Fibroblast of lung (primary cell): ENCODE data around the gene NHSL2. TPM values are rescaled to one million over a fixed set of nuclear protein-coding genes. Genes with fewer than 3 reads are reported as not detected.
"Not testable (repeated sequence)": the region's sequence is repeated elsewhere in the genome, so short reads cannot be mapped to it uniquely, and the experiment has no call there.

Experiments
- DNase-seq, 2 donors: peaks; one replicate each; pipeline versions ENCODE4 v3.0.0 to v3.0.0-alpha.2; 2010; ENCODE audit warnings: low read depth in 2 of 2
- H2AFZ ChIP-seq: 2 replicates; pipeline ENCODE4 v1.5.1; 2012; ENCODE audit warnings: low read length, control low read depth, inconsistent platforms
- H3K27ac ChIP-seq: 2 replicates; pipeline ENCODE4 v1.5.1; 2011; ENCODE audit warnings: low read length, control low read depth; ENCODE audit not compliant: insufficient read depth
- H3K27me3 ChIP-seq: 2 replicates; pipeline ENCODE4 v1.5.1; 2011; ENCODE audit warnings: mild to moderate bottlenecking, low read length; ENCODE audit not compliant: control insufficient read depth, insufficient read depth
- H3K36me3 ChIP-seq: 2 replicates; pipeline ENCODE4 v1.5.1; 2011; ENCODE audit warnings: low read length; ENCODE audit not compliant: control insufficient read depth, insufficient read depth
- H3K4me1 ChIP-seq: 2 replicates; pipeline ENCODE4 v1.5.1; 2011; ENCODE audit warnings: low read length; ENCODE audit not compliant: control insufficient read depth, insufficient read depth; ENCODE audit errors: extremely low read depth
- H3K4me2 ChIP-seq: 2 replicates; pipeline ENCODE4 v1.5.1; 2011; ENCODE audit warnings: low read length, control low read depth; ENCODE audit not compliant: insufficient read depth; ENCODE audit errors: extremely low read depth
- H3K4me3 ChIP-seq, 4 experiments: fragments of 200-600 bp in 1 of 4; sonication (generic) in 1 of 4; replicated peaks in 1 of 4; 2 replicates each; pipeline ENCODE4 v1.5.1; 2011 to 2016; ENCODE audit warnings: low read length in 4 of 4, low read depth in 3 of 4, mild to moderate bottlenecking in 3 of 4, control low read depth in 2 of 4, inconsistent platforms in 1 of 4, mixed read lengths in 1 of 4; ENCODE audit not compliant: insufficient read depth in 1 of 4; ENCODE audit errors: control extremely low read depth in 1 of 4
- H3K79me2 ChIP-seq: 2 replicates; pipeline ENCODE4 v1.5.1; 2012; ENCODE audit warnings: mild to moderate bottlenecking, low read length, inconsistent platforms; ENCODE audit not compliant: control insufficient read depth, insufficient read depth
- H3K9ac ChIP-seq: 2 replicates; pipeline ENCODE4 v1.5.1; 2011; ENCODE audit warnings: mild to moderate bottlenecking, low read length, control low read depth; ENCODE audit not compliant: insufficient read depth
- H3K9me3 ChIP-seq: 2 replicates; pipeline ENCODE4 v1.5.1; 2012; ENCODE audit warnings: low read depth, low read length; ENCODE audit not compliant: control insufficient read depth, insufficient read depth
- H4K20me1 ChIP-seq: 2 replicates; pipeline ENCODE4 v1.5.1; 2011; ENCODE audit warnings: low read length; ENCODE audit not compliant: control insufficient read depth, insufficient read depth; ENCODE audit errors: extremely low read depth
- EZH2 ChIP-seq: IDR thresholded peaks from 2 replicates; pipeline ENCODE4 v1.5.1; 2012; ENCODE audit warnings: low read length, control low read depth, mild to moderate bottlenecking; ENCODE audit errors: missing control alignments
- polyA plus RNA-seq, 2 donors: library from polyadenylated mRNA; depleted of rRNA in 1 of 2; stranded (reverse) in 1 of 2; unstranded in 1 of 2; fragments of >200 nt; gene quantifications; 2 replicates each; pipeline ENCODE4 v1.2.1, GENCODE V29; 2011 to 2012; ENCODE audit warnings: missing spikeins in 1 of 2
- total RNA-seq: library from RNA; depleted of rRNA; stranded (reverse); fragments of >200 nt; gene quantifications from 2 replicates; pipeline ENCODE4 v1.2.1, GENCODE V29; 2014
- TF ChIP-seq, protein P1 (sequence below), 2 donors: IDR thresholded peaks in 1 of 2; conservative IDR thresholded peaks in 1 of 2; 1 replicate in 1 of 2; 2 replicates in 1 of 2; pipeline ENCODE4 v1.5.1; 2011 to 2012; ENCODE audit warnings: low read length in 2 of 2, control low read depth in 1 of 2, inconsistent platforms in 1 of 2, low read depth in 1 of 2, mild to moderate bottlenecking in 1 of 2

Gene NHSL2
- total and polyA plus RNA-seq, 2 donors (not counting 1 experiment from before 2014, with no cell fraction given): 4.3 to 9.7 TPM

DNA sequence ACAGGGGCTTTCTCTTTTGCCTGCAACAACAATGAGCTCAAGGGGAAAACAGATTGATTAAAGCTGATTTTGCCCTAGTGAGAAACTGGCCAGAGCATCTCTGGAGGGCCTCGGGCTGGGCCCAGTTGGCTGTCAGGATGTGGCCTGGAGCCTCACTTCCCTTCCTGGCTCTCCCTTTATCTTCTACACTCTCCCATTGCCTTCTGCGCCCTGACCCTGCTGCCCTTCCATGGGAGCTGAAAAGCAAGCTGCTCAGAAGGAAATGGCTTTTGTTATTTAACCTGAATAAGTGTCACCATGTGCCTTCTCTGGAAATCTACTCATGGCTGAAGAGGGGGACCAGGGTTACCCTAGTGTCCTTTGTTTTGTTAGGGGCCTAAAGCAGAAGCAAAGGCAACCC lies 43.8 kb downstream of the NHSL2 start:
- no peaks in the 10 kb centered on the region for H3K27me3 ChIP-seq
- no peak overlapping the region for H3K9ac ChIP-seq
- H3K79me2 ChIP-seq: no peaks in the 10 kb centered on the region
- DNase-seq: no peak
- no peak overlapping the region for H3K4me3 ChIP-seq
- H3K4me2 ChIP-seq: no peak overlapping the region
- no peaks in the 10 kb centered on the region for H3K9me3 ChIP-seq
- H2AFZ ChIP-seq: no peak overlapping the region
- H4K20me1 ChIP-seq: no peaks in the 10 kb centered on the region
- TF ChIP-seq, protein P1, sequence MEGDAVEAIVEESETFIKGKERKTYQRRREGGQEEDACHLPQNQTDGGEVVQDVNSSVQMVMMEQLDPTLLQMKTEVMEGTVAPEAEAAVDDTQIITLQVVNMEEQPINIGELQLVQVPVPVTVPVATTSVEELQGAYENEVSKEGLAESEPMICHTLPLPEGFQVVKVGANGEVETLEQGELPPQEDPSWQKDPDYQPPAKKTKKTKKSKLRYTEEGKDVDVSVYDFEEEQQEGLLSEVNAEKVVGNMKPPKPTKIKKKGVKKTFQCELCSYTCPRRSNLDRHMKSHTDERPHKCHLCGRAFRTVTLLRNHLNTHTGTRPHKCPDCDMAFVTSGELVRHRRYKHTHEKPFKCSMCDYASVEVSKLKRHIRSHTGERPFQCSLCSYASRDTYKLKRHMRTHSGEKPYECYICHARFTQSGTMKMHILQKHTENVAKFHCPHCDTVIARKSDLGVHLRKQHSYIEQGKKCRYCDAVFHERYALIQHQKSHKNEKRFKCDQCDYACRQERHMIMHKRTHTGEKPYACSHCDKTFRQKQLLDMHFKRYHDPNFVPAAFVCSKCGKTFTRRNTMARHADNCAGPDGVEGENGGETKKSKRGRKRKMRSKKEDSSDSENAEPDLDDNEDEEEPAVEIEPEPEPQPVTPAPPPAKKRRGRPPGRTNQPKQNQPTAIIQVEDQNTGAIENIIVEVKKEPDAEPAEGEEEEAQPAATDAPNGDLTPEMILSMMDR (conservative IDR thresholded peaks at IDR 0.05 in 1 of 2, IDR thresholded peaks at IDR 0.05 in 1 of 2; ENCODE audit: low read depth in 1 of 2, low read length in 2 of 2): no peak
- TF ChIP-seq EZH2: no peak
- H3K27ac ChIP-seq: no peak overlapping the region
- H3K4me1 ChIP-seq: no peaks in the 10 kb centered on the region
- no peaks in the 10 kb centered on the region for H3K36me3 ChIP-seq

DNA sequence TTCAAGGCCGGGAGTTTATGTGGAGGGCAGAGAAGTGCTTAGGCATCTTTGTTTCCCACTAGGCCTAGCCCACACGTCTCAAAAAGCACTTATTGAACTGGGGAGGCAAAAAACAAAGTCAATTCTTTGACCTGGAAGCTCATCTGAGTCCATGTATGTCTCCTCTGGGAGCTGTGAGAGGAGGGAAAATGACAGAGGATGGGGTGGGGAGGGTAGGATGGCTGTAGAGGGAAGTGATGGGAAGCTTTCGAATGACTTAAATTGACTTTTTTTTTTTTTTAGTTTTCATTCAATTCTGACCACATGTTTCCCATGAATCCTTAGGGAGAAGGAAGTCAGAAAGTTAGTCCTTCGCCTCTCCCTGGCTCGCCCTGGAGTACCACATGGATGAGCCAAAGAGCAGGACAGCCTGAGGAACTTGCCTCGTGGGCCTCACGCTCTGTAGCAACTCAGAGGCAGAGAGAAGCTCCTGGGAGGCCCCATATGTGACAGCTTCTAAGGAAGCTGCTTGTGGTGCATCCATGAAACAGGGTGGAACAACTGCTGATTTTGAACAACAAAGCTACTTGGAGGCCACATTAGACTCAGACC lies 45.0 kb downstream of the NHSL2 start:
- H3K4me1 ChIP-seq: no peaks in the 10 kb centered on the region
- no peaks in the 10 kb centered on the region for H3K36me3 ChIP-seq
- no peak overlapping the region for H3K4me3 ChIP-seq
- H3K4me2 ChIP-seq: no peak overlapping the region
- no peaks in the 10 kb centered on the region for H3K9me3 ChIP-seq
- H2AFZ ChIP-seq: no peak overlapping the region
- no peaks in the 10 kb centered on the region for H4K20me1 ChIP-seq
- no peaks in the 10 kb centered on the region for H3K79me2 ChIP-seq
- DNase-seq: no peak
- no peak overlapping the region for H3K27ac ChIP-seq
- no peak overlapping the region for H3K9ac ChIP-seq
- TF ChIP-seq, protein P1 (conservative IDR thresholded peaks at IDR 0.05 in 1 of 2, IDR thresholded peaks at IDR 0.05 in 1 of 2; ENCODE audit: low read depth in 1 of 2, low read length in 2 of 2): no peak
- no peak for TF ChIP-seq EZH2
- no peaks in the 10 kb centered on the region for H3K27me3 ChIP-seq

DNA sequence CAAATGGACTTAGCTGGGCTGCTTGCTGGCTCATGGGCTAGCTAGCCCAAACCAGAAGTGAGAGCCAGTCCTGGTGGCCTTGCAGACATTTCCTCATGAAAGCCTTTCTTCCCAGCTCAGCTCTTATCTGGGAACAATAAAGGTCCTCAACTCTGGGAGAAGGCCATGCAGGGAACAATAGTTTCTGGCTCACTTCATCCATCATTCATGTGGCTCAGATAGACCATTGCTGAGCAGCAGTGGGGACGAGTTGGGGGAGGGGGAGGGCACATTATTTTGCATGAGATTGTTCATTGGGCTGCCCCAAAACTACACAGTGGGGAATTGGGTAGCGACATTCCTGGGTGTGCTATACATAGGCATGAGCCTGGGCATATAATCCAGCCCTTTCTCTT lies 47.6 kb downstream of the NHSL2 start:
- TF ChIP-seq, protein P1 (conservative IDR thresholded peaks at IDR 0.05 in 1 of 2, IDR thresholded peaks at IDR 0.05 in 1 of 2; ENCODE audit: low read depth in 1 of 2, low read length in 2 of 2): no peak
- no peak for TF ChIP-seq EZH2
- Histone ChIP-seq H3K9me3 (no peaks in the 10 kb centered on the region), H3K27me3 (no peaks in the 10 kb centered on the region), H3K4me1 (no peaks in the 10 kb centered on the region), H3K4me3 (no peak overlapping the region), H3K36me3 (no peaks in the 10 kb centered on the region), H2AFZ (no peak overlapping the region), H3K4me2 (no peak overlapping the region), H3K27ac (no peak overlapping the region), H3K9ac (no peak overlapping the region), H4K20me1 (no peaks in the 10 kb centered on the region), H3K79me2 (no peaks in the 10 kb centered on the region)
- DNase-seq: no peak

DNA sequence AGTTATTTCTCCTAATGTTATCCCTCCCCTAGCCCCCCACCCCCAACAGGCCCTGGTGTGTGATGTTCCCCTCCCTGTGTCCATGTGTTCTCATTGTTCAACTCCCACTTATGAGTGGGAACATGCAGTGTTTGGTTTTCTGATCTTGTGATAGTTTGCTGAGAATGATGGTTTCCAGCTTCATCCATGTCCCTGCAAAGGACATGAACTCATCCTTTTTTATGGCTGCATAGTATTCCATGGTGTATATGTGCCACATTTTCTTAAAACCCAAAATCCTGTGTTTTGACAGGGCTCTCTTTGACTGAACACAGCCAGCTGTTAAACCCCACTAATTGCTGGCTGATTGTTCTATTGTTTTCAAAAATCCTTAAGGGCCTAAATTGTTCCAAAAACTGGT lies 53.5 kb downstream of the NHSL2 start:
- not testable (repeated sequence) for H3K27ac ChIP-seq, H3K9me3 ChIP-seq, DNase-seq, H3K4me1 ChIP-seq, H3K4me3 ChIP-seq, H2AFZ ChIP-seq, H3K9ac ChIP-seq, H4K20me1 ChIP-seq, H3K27me3 ChIP-seq, H3K79me2 ChIP-seq, H3K4me2 ChIP-seq, H3K36me3 ChIP-seq
